GM19035 (cell line): ENCODE data around the gene POTEF.
"Not testable (repeated sequence)": the region's sequence is repeated elsewhere in the genome, so short reads cannot be mapped to it uniquely, and the experiment has no call there.

Experiments
- ATAC-seq: cut with Tn5 transposase; IDR thresholded peaks from one replicate; pipeline ENCODE4 v1.9.1; 2021; ENCODE audit not compliant: unreplicated experiment

Gene POTEF

GRCh38 chr2:130152816-130153595 is 24.0 kb upstream of the POTEF start:
- no peak for ATAC-seq

- not testable (repeated sequence) for ATAC-seq
These were observed 23.3 kb upstream of the POTEF start for GRCh38 chr2:130152136-130152815.

- ATAC-seq = not testable (repeated sequence)
These were observed 22.1 kb upstream of the POTEF start for GRCh38 chr2:130151145-130151512.

GRCh38 chr2:130150181-130151144 is 21.4 kb upstream of the POTEF start:
- ATAC-seq = no peak

GRCh38 chr2:130148515-130148914 is 19.5 kb upstream of the POTEF start:
- not testable (repeated sequence) for ATAC-seq

- peak; percentile 94 for ATAC-seq
These were observed 16.0 kb upstream of the POTEF start, which contains the start of gene CCDC74B for GRCh38 chr2:130145006-130145414. Gene CCDC74B, minus strand, starts transcription at chr2:130145112. Its CDS starts 116 bp downstream, at chr2:130144996.

GRCh38 chr2:130143266-130144039 is 14.4 kb upstream of the POTEF start:
- not testable (repeated sequence) for ATAC-seq

- not testable (repeated sequence) for ATAC-seq
These were observed 13.6 kb upstream of the POTEF start for GRCh38 chr2:130142396-130143265.

- ATAC-seq = not testable (repeated sequence)
These were observed 12.8 kb upstream of the POTEF start for GRCh38 chr2:130141645-130142370.

GRCh38 chr2:130141002-130141401 is 12.0 kb upstream of the POTEF start:
- not testable (repeated sequence) for ATAC-seq

GRCh38 chr2:130140516-130140915 is 11.5 kb upstream of the POTEF start:
- ATAC-seq = not testable (repeated sequence)

- ATAC-seq = not testable (repeated sequence)
These were observed 10.6 kb upstream of the POTEF start for GRCh38 chr2:130139331-130140280.

- not testable (repeated sequence) for ATAC-seq
These were observed 9.8 kb upstream of the POTEF start for GRCh38 chr2:130138841-130139251.

- ATAC-seq = not testable (repeated sequence)
These were observed 9.3 kb upstream of the POTEF start for GRCh38 chr2:130138326-130138725.

- ATAC-seq = not testable (repeated sequence)
These were observed 8.1 kb upstream of the POTEF start for GRCh38 chr2:130137118-130137517.

GRCh38 chr2:130136546-130136945 is 7.5 kb upstream of the POTEF start:
- not testable (repeated sequence) for ATAC-seq
